ENCODE data around the gene WASF2. TPM values are rescaled to one million over a fixed set of nuclear protein-coding genes. Genes with fewer than 3 reads are reported as not detected.

Gene WASF2
- total and polyA plus RNA-seq, 2 of the 13 experiments (the other 11 are each of a cell fraction or from before 2014, with no cell fraction given), result 10.4 to 27.7 TPM

- TF ChIP-seq ARID4A (CRISPR knock-in tag; IDR thresholded peaks at IDR 0.05; ENCODE audit: borderline replicate concordance) (peak; percentile 27; the same call in 1 of the 2 replicates), NFKBIZ (CRISPR knock-in tag; IDR thresholded peaks at IDR 0.05) (no peak), AHR (CRISPR knock-in tag; IDR thresholded peaks at IDR 0.05) (no peak), CREB1 (IDR thresholded peaks at IDR 0.05) (peak; percentile 64; the same call in 1 of the 2 replicates), CREB1 (CRISPR knock-in tag; IDR thresholded peaks at IDR 0.05) (no peak), GZF1 (CRISPR knock-in tag; IDR thresholded peaks at IDR 0.05) (no peak), ZBTB7A (CRISPR knock-in tag; IDR thresholded peaks at IDR 0.05) (peak; percentile 69; the same call in 1 of the 2 replicates), ZNF616 (CRISPR knock-in tag; IDR thresholded peaks at IDR 0.05; ENCODE audit: low read depth) (peak; percentile 44; the same call in 1 of the 2 replicates), FOXA1 (IDR thresholded peaks at IDR 0.05) (0 out of 2 replicates have a peak, but pooled peaks have one; percentile 22), FOXA1 (CRISPR knock-in tag; IDR thresholded peaks at IDR 0.05) (no peak)
These were observed 36.7 kb upstream of the WASF2 start (continued) for GRCh38 chr1:27526569-27527222.
